ENCODE results near the gene KCNH5.

DNA sequence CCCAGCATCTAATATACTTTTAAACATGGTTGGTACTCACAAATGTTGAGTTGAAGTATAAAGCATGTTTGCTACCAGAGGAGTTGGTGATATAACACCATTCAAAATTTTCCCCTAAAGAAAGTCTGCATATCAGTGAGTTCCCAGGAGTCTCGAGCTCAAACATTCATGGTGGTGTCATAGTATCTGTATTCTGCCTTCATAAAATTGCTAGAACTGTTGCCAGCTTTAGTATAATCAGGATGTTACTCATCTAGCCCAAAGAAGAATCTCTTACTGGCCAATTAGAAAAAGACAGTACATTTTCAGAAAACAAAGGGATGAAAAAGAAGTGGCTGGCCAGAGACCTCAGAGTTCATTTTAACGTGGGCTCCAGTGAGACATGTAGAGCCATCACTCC is 374.7 kb downstream of the KCNH5 start:
- no peak for TF ChIP-seq POLR2A (IDR thresholded peaks at IDR 0.05; ENCODE audit: extremely low read depth, insufficient read length)
- TF ChIP-seq, protein P1, sequence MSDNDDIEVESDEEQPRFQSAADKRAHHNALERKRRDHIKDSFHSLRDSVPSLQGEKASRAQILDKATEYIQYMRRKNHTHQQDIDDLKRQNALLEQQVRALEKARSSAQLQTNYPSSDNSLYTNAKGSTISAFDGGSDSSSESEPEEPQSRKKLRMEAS (IDR thresholded peaks at IDR 0.05; ENCODE audit: low read depth, low read length): no peak
- TF ChIP-seq, protein P2, sequence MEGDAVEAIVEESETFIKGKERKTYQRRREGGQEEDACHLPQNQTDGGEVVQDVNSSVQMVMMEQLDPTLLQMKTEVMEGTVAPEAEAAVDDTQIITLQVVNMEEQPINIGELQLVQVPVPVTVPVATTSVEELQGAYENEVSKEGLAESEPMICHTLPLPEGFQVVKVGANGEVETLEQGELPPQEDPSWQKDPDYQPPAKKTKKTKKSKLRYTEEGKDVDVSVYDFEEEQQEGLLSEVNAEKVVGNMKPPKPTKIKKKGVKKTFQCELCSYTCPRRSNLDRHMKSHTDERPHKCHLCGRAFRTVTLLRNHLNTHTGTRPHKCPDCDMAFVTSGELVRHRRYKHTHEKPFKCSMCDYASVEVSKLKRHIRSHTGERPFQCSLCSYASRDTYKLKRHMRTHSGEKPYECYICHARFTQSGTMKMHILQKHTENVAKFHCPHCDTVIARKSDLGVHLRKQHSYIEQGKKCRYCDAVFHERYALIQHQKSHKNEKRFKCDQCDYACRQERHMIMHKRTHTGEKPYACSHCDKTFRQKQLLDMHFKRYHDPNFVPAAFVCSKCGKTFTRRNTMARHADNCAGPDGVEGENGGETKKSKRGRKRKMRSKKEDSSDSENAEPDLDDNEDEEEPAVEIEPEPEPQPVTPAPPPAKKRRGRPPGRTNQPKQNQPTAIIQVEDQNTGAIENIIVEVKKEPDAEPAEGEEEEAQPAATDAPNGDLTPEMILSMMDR (IDR thresholded peaks at IDR 0.05; ENCODE audit: low read depth, low read length): no peak
